GM18909 (cell line): Measurements from ENCODE around the gene LSM12.
A peak's percentile ranks its signal among the peaks of the same experiment; 100 is the strongest.
"Not testable (repeated sequence)": the region's sequence is repeated elsewhere in the genome, so short reads cannot be mapped to it uniquely, and the experiment has no call there.

Experiments used
- ATAC-seq: cut with Tn5 transposase; IDR thresholded peaks from one replicate; pipeline ENCODE4 v1.9.1; 2021; ENCODE audit warnings: mild to moderate bottlenecking; ENCODE audit not compliant: unreplicated experiment, poor library complexity

LSM12 gene

GRCh38 chr17:44012391-44012790 is 54.1 kb downstream of the LSM12 start:
- ATAC-seq: no peak

GRCh38 chr17:44011876-44012275 is 54.6 kb downstream of the LSM12 start:
- ATAC-seq: no peak

GRCh38 chr17:44010966-44011647 is 55.4 kb downstream of the LSM12 start:
- ATAC-seq: no peak

- ATAC-seq: no peak
Measured at GRCh38 chr17:44008205-44008909, 58.1 kb downstream of the LSM12 start.

GRCh38 chr17:44007346-44008204 is 58.9 kb downstream of the LSM12 start:
- ATAC-seq: no peak

- peak; percentile 62 for ATAC-seq
Measured at GRCh38 chr17:44006598-44007345, 59.7 kb downstream of the LSM12 start.

- no peak for ATAC-seq
Measured at GRCh38 chr17:44006272-44006597, 60.2 kb downstream of the LSM12 start.

GRCh38 chr17:44005527-44006271 is 60.8 kb downstream of the LSM12 start:
- no peak for ATAC-seq

GRCh38 chr17:44004761-44005526 is 61.5 kb downstream of the LSM12 start:
- no peak for ATAC-seq

- no peak for ATAC-seq
Measured at GRCh38 chr17:44004077-44004760, 62.3 kb downstream of the LSM12 start, which contains the start of gene NAGS. Gene NAGS (plus strand): TSS chr17:44004622. CDS start chr17:44004664, 42 bp downstream.

- ATAC-seq: no peak
Measured at GRCh38 chr17:44002141-44002848, 64.2 kb downstream of the LSM12 start.

GRCh38 chr17:44001461-44001920 is 65.0 kb downstream of the LSM12 start:
- ATAC-seq: no peak

- no peak for ATAC-seq
Measured at GRCh38 chr17:44000871-44001460, 65.5 kb downstream of the LSM12 start.

GRCh38 chr17:44000141-44000860 is 66.2 kb downstream of the LSM12 start:
- ATAC-seq: no peak

- ATAC-seq: no peak
Measured at GRCh38 chr17:43999024-43999423, 67.4 kb downstream of the LSM12 start.

- ATAC-seq: no peak
Measured at GRCh38 chr17:43998552-43998951, 67.9 kb downstream of the LSM12 start.

- ATAC-seq: not testable (repeated sequence)
Measured at GRCh38 chr17:43997180-43997579, 69.3 kb downstream of the LSM12 start.
